ENCODE measurements around the gene LAPTM5. TPM values are rescaled to one million over a fixed set of nuclear protein-coding genes. Genes with fewer than 3 reads are reported as not detected.

The LAPTM5 gene
- total RNA-seq, 1 experiment from 2014 or later, result 1.9 TPM

GRCh38 chr1:30727824-30728223, 29.8 kb downstream of the LAPTM5 start:
- no peaks in the 10 kb centered on the region; the same call in 1 of the 2 replicates for H3K4me1 ChIP-seq (ENCODE audit: control insufficient read depth, insufficient read depth, low read length)
- no peaks in the 10 kb centered on the region for H3K27me3 ChIP-seq (ENCODE audit: control insufficient read depth, insufficient read depth, low read length)
- no TSS peak for BruUV-seq (replicated peaks)
- ATAC-seq (no peak), DNase-seq (ENCODE audit: low read depth, low spot score) (no peak)
- POLR2A ChIA-PET, result interaction anchor here (0.6 to 0.8 kb wide), 4 partner anchors 9 to 381 kb away, joined by 6 to 14 read pairs (median 9); no protein-coding TSS in a partner anchor
- CTCF ChIA-PET, result interaction anchor here (0.6 to 1.2 kb wide), 2 partner anchors 52 to 181 kb away, joined by 3 to 5 read pairs; no protein-coding TSS in a partner anchor
- in situ Hi-C loops (cut with HindIII; ENCODE audit: low pct_unique_long_range_greater_than_20kb, low sequenced_read_pairs), result no loop called here
- intact Hi-C loops (cut with micrococcal nuclease; ENCODE audit: unreplicated experiment), result no loop called here
- H3K27ac ChIP-seq (ENCODE audit: low read length), result no peak overlapping the region
- H3K36me3 ChIP-seq (ENCODE audit: control insufficient read depth, insufficient read depth, low read length), result no peaks in the 10 kb centered on the region
- H3K4me3 ChIP-seq (ENCODE audit: low read depth in 2 of 2, low read length in 2 of 2), result no peak overlapping the region
- TF ChIP-seq POLR2AphosphoS5 (IDR thresholded peaks at IDR 0.05; ENCODE audit: low read depth, low read length) (no peak), CTCF (IDR thresholded peaks at IDR 0.05) (no peak), SIN3A (IDR thresholded peaks at IDR 0.05; ENCODE audit: borderline replicate concordance, insufficient read depth, low read depth, low read length) (no peak), TCF7L2 (IDR thresholded peaks at IDR 0.05; ENCODE audit: low read depth, low read length) (no peak)
- TF ChIP-seq, protein P1, sequence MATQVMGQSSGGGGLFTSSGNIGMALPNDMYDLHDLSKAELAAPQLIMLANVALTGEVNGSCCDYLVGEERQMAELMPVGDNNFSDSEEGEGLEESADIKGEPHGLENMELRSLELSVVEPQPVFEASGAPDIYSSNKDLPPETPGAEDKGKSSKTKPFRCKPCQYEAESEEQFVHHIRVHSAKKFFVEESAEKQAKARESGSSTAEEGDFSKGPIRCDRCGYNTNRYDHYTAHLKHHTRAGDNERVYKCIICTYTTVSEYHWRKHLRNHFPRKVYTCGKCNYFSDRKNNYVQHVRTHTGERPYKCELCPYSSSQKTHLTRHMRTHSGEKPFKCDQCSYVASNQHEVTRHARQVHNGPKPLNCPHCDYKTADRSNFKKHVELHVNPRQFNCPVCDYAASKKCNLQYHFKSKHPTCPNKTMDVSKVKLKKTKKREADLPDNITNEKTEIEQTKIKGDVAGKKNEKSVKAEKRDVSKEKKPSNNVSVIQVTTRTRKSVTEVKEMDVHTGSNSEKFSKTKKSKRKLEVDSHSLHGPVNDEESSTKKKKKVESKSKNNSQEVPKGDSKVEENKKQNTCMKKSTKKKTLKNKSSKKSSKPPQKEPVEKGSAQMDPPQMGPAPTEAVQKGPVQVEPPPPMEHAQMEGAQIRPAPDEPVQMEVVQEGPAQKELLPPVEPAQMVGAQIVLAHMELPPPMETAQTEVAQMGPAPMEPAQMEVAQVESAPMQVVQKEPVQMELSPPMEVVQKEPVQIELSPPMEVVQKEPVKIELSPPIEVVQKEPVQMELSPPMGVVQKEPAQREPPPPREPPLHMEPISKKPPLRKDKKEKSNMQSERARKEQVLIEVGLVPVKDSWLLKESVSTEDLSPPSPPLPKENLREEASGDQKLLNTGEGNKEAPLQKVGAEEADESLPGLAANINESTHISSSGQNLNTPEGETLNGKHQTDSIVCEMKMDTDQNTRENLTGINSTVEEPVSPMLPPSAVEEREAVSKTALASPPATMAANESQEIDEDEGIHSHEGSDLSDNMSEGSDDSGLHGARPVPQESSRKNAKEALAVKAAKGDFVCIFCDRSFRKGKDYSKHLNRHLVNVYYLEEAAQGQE (IDR thresholded peaks at IDR 0.05; ENCODE audit: insufficient read depth in 1 of 2, low read depth in 2 of 2, low read length in 1 of 2), result no peak
- no peaks in the 10 kb centered on the region for H3K9me3 ChIP-seq (ENCODE audit: control insufficient read depth, insufficient read depth, low read depth, low read length)

- ChIA-PET POLR2A (interaction anchor here (0.6 to 0.8 kb wide), 4 partner anchors 8 to 183 kb away, joined by 3 to 10 read pairs (median 7); no protein-coding TSS in a partner anchor), CTCF (interaction anchor here (0.6 to 2.1 kb wide), 4 partner anchors 53 to 549 kb away, joined by 3 to 6 read pairs (median 4); no protein-coding TSS in a partner anchor)
- Histone ChIP-seq H3K36me3 (ENCODE audit: control insufficient read depth, insufficient read depth, low read length) (no peaks in the 10 kb centered on the region), H3K4me1 (ENCODE audit: control insufficient read depth, insufficient read depth, low read length) (no peaks in the 10 kb centered on the region; the same call in 1 of the 2 replicates), H3K27ac (ENCODE audit: low read length) (no peak overlapping the region), H3K4me3 (ENCODE audit: low read depth in 2 of 2, low read length in 2 of 2) (no peak overlapping the region), H3K27me3 (ENCODE audit: control insufficient read depth, insufficient read depth, low read length) (no peaks in the 10 kb centered on the region), H3K9me3 (ENCODE audit: control insufficient read depth, insufficient read depth, low read depth, low read length) (no peaks in the 10 kb centered on the region)
- TF ChIP-seq, protein P1 (IDR thresholded peaks at IDR 0.05; ENCODE audit: insufficient read depth in 1 of 2, low read depth in 2 of 2, low read length in 1 of 2), result no peak
- TF ChIP-seq TCF7L2 (IDR thresholded peaks at IDR 0.05; ENCODE audit: low read depth, low read length) (no peak), POLR2AphosphoS5 (IDR thresholded peaks at IDR 0.05; ENCODE audit: low read depth, low read length) (no peak), CTCF (IDR thresholded peaks at IDR 0.05) (no peak), SIN3A (IDR thresholded peaks at IDR 0.05; ENCODE audit: borderline replicate concordance, insufficient read depth, low read depth, low read length) (no peak)
- in situ Hi-C loops (cut with HindIII; ENCODE audit: low pct_unique_long_range_greater_than_20kb, low sequenced_read_pairs), result no loop called here
- intact Hi-C loops (cut with micrococcal nuclease; ENCODE audit: unreplicated experiment), result no loop called here
- ATAC-seq (no peak), DNase-seq (ENCODE audit: low read depth, low spot score) (no peak)
- BruUV-seq (replicated peaks), result no TSS peak
These were observed 30.5 kb downstream of the LAPTM5 start for GRCh38 chr1:30726773-30727684.
